Measurements from ENCODE around the gene CYS1. TPM values are rescaled to one million over a fixed set of nuclear protein-coding genes. Genes with fewer than 3 reads are reported as not detected.

The CYS1 gene
- polyA plus RNA-seq, 1 donor from 2014 or later = not detected

DNA sequence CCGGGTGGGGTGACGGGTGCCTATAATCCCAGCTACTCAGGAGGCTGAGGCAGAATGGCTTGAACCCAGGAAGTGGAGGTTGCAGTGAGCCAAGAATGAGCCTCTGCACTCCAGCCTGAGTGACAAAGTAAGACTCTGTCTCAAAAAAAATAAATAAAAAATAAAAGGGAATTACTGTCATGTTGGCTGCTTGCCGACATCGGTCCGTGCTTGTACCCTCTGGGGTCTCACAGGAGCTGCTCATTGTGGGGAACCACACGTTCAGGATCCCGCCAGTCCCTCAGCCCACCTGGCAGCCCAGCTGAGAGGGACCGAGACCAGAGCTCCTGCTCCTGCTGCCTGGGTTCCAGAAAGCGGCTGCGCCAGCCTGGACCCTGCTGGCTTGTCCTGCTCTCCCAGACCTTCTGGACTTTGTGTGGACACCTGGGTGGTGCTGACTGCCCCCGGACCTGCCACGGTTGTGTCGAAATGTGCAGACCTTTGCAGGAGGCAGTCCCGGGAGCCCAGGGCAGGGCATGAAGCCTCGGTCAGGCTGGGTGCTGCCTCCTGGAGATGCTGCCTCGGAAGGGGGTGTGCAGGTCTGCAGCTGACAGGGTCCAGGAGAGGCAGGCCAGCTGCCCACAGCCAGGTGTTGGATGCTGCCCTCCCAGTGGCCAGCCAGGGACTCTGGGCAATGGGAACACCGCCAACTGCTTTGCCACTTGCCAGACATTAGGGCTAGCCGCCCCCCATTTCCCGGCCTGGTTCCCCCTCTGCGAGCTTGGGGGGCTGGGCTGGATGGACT, 20.5 kb downstream of the CYS1 start:
- H4K20me1 ChIP-seq (ENCODE audit: insufficient read depth) = no peaks in the 10 kb centered on the region
- H3K36me3 ChIP-seq (ENCODE audit: insufficient read depth, low read length) = no peaks in the 10 kb centered on the region
- TF ChIP-seq SMC3 (conservative IDR thresholded peaks at IDR 0.05; ENCODE audit: poor library complexity) = no peak
- no peak for TF ChIP-seq TAF1 (IDR thresholded peaks at IDR 0.05; ENCODE audit: low read depth)
- no peak for TF ChIP-seq POLR2AphosphoS5 (IDR thresholded peaks at IDR 0.05)
- no peak for TF ChIP-seq MXI1 (conservative IDR thresholded peaks at IDR 0.05; ENCODE audit: poor library complexity, severe bottlenecking)
- TF ChIP-seq, protein P1, sequence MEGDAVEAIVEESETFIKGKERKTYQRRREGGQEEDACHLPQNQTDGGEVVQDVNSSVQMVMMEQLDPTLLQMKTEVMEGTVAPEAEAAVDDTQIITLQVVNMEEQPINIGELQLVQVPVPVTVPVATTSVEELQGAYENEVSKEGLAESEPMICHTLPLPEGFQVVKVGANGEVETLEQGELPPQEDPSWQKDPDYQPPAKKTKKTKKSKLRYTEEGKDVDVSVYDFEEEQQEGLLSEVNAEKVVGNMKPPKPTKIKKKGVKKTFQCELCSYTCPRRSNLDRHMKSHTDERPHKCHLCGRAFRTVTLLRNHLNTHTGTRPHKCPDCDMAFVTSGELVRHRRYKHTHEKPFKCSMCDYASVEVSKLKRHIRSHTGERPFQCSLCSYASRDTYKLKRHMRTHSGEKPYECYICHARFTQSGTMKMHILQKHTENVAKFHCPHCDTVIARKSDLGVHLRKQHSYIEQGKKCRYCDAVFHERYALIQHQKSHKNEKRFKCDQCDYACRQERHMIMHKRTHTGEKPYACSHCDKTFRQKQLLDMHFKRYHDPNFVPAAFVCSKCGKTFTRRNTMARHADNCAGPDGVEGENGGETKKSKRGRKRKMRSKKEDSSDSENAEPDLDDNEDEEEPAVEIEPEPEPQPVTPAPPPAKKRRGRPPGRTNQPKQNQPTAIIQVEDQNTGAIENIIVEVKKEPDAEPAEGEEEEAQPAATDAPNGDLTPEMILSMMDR (IDR thresholded peaks at IDR 0.05; ENCODE audit: poor library complexity, severe bottlenecking) = no peak
- TF ChIP-seq EP300 (conservative IDR thresholded peaks at IDR 0.05; ENCODE audit: poor library complexity, severe bottlenecking) = no peak
- TF ChIP-seq, protein P2, sequence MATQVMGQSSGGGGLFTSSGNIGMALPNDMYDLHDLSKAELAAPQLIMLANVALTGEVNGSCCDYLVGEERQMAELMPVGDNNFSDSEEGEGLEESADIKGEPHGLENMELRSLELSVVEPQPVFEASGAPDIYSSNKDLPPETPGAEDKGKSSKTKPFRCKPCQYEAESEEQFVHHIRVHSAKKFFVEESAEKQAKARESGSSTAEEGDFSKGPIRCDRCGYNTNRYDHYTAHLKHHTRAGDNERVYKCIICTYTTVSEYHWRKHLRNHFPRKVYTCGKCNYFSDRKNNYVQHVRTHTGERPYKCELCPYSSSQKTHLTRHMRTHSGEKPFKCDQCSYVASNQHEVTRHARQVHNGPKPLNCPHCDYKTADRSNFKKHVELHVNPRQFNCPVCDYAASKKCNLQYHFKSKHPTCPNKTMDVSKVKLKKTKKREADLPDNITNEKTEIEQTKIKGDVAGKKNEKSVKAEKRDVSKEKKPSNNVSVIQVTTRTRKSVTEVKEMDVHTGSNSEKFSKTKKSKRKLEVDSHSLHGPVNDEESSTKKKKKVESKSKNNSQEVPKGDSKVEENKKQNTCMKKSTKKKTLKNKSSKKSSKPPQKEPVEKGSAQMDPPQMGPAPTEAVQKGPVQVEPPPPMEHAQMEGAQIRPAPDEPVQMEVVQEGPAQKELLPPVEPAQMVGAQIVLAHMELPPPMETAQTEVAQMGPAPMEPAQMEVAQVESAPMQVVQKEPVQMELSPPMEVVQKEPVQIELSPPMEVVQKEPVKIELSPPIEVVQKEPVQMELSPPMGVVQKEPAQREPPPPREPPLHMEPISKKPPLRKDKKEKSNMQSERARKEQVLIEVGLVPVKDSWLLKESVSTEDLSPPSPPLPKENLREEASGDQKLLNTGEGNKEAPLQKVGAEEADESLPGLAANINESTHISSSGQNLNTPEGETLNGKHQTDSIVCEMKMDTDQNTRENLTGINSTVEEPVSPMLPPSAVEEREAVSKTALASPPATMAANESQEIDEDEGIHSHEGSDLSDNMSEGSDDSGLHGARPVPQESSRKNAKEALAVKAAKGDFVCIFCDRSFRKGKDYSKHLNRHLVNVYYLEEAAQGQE (IDR thresholded peaks at IDR 0.05; ENCODE audit: borderline replicate concordance) = no peak
- no peak for TF ChIP-seq RAD21 (conservative IDR thresholded peaks at IDR 0.05)
- no peak for TF ChIP-seq EZH2 (IDR thresholded peaks at IDR 0.05; ENCODE audit: borderline replicate concordance, insufficient read depth, low read length, poor library complexity, severe bottlenecking)
- no peak overlapping the region for H2AFZ ChIP-seq (ENCODE audit: low read depth, low read length)
- H3K4me3 ChIP-seq (ENCODE audit: low read length) = no peak overlapping the region
- H3F3A ChIP-seq (ENCODE audit: insufficient read depth, low read length, poor library complexity, severe bottlenecking) = no peaks in the 10 kb centered on the region
- no peak overlapping the region for H3K4me2 ChIP-seq (ENCODE audit: low read length)
- H3K79me2 ChIP-seq (replicated peaks; ENCODE audit: insufficient read depth, low read length) = no peaks in the 10 kb centered on the region
- H3K9me2 ChIP-seq (ENCODE audit: insufficient read depth, low read length) = no peaks in the 10 kb centered on the region
- no peak overlapping the region for H3K27ac ChIP-seq (ENCODE audit: low read length)
- H3K27me3 ChIP-seq (ENCODE audit: insufficient read depth, low read depth, low read length) = no peaks in the 10 kb centered on the region
- H3K9ac ChIP-seq (ENCODE audit: low read length) = no peak overlapping the region
- H3K9me3 ChIP-seq (ENCODE audit: low read length) = no peaks in the 10 kb centered on the region

DNA sequence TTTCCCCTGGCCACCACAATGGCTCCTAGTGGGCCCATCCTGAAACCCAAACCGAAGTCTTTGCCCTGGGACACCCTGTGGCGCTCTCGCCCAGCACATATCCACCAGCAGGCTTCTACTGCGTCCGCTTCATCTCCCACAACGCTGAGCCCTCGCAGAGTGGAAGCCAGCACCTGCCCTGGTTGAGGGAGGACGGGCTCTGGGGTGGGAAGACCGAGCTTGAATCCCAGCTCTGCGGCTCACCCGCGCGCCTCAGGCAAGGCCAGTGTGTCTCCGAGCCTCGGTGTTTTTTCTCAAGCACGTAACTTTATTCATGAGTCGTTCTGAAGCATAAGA, 21.2 kb downstream of the CYS1 start:
- Histone ChIP-seq H2AFZ (ENCODE audit: low read depth, low read length) (no peak overlapping the region), H3K27ac (ENCODE audit: low read length) (no peak overlapping the region), H3K4me2 (ENCODE audit: low read length) (no peak overlapping the region)

More for the DNA sequence above, 21.2 kb downstream of the CYS1 start:
- Histone ChIP-seq H3F3A (ENCODE audit: insufficient read depth, low read length, poor library complexity, severe bottlenecking) (no peaks in the 10 kb centered on the region), H3K4me3 (ENCODE audit: low read length) (no peak overlapping the region), H3K9ac (ENCODE audit: low read length) (no peak overlapping the region), H3K27me3 (ENCODE audit: insufficient read depth, low read depth, low read length) (no peaks in the 10 kb centered on the region), H3K36me3 (ENCODE audit: insufficient read depth, low read length) (no peaks in the 10 kb centered on the region), H3K9me2 (ENCODE audit: insufficient read depth, low read length) (no peaks in the 10 kb centered on the region), H3K79me2 (replicated peaks; ENCODE audit: insufficient read depth, low read length) (no peaks in the 10 kb centered on the region), H4K20me1 (ENCODE audit: insufficient read depth) (no peaks in the 10 kb centered on the region), H3K9me3 (ENCODE audit: low read length) (no peaks in the 10 kb centered on the region)
- TF ChIP-seq EZH2 (IDR thresholded peaks at IDR 0.05; ENCODE audit: borderline replicate concordance, insufficient read depth, low read length, poor library complexity, severe bottlenecking) (no peak), EP300 (conservative IDR thresholded peaks at IDR 0.05; ENCODE audit: poor library complexity, severe bottlenecking) (no peak), POLR2AphosphoS5 (IDR thresholded peaks at IDR 0.05) (no peak), SMC3 (conservative IDR thresholded peaks at IDR 0.05; ENCODE audit: poor library complexity) (no peak), TAF1 (IDR thresholded peaks at IDR 0.05; ENCODE audit: low read depth) (no peak), RAD21 (conservative IDR thresholded peaks at IDR 0.05) (no peak), MXI1 (conservative IDR thresholded peaks at IDR 0.05; ENCODE audit: poor library complexity, severe bottlenecking) (no peak)
- TF ChIP-seq, protein P1 (IDR thresholded peaks at IDR 0.05; ENCODE audit: poor library complexity, severe bottlenecking) = no peak
- TF ChIP-seq, protein P2 (IDR thresholded peaks at IDR 0.05; ENCODE audit: borderline replicate concordance) = no peak

All from neural cell (in vitro differentiated cells).